ENCODE results near the gene DPAGT1. TPM values are rescaled to one million over a fixed set of nuclear protein-coding genes. Genes with fewer than 3 reads are reported as not detected.
"Not testable (repeated sequence)": the region's sequence is repeated elsewhere in the genome, so short reads cannot be mapped to it uniquely, and the experiment has no call there.

DPAGT1 gene
- total and polyA plus RNA-seq, 3 donors from 2014 or later = 24.6 to 35.5 (median 29.4) TPM

DNA sequence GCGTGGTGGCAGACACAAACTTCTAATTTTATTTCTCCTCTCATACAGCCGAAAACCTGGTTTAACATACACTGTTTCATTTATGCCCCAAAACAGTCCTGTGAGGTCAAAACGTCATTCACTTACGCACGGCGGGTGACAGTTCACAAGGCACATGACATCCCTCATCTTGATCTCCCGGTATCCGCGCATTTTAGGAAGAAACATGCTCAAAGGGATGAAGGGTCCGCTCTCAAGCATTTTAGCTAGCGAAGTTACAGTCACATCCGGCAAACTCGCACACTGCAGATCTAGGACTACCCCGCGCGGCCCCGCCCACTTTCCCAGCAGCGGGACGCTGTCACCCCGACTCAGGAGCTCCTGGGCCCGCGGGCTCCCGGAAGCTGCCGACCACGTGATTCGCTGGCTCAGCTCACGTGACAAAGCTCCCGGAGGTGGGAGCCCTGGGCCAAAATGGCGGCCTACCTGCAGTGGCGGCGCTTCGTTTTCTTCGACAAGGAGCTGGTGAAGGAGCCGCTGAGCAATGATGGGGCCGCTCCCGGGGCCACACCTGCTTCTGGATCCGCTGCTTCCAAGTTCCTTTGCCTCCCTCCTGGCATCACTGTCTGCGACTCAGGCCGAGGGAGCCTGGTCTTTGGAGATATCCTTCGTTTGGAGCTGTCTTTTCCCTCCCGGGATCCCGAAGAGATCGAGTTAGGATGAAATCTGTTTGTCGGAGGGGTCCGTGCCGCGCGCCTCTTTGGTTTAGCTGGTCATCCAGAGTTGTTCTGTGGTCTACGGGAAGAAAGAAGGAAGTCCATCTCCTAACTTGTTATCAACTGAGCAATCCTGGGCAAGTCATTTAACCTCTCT is 34.1 kb downstream of the DPAGT1 start, which contains the start of gene VPS11:
TSS of gene VPS11 (plus strand) at position 448 of the 852 bp plus-strand sequence. CDS start at position 454, 6 bp downstream.
- 0 to 1% methylated on average over 27 to 49 of the region's 49 CpGs for WGBS, 2 donors
- TF ChIP-seq, protein P1, sequence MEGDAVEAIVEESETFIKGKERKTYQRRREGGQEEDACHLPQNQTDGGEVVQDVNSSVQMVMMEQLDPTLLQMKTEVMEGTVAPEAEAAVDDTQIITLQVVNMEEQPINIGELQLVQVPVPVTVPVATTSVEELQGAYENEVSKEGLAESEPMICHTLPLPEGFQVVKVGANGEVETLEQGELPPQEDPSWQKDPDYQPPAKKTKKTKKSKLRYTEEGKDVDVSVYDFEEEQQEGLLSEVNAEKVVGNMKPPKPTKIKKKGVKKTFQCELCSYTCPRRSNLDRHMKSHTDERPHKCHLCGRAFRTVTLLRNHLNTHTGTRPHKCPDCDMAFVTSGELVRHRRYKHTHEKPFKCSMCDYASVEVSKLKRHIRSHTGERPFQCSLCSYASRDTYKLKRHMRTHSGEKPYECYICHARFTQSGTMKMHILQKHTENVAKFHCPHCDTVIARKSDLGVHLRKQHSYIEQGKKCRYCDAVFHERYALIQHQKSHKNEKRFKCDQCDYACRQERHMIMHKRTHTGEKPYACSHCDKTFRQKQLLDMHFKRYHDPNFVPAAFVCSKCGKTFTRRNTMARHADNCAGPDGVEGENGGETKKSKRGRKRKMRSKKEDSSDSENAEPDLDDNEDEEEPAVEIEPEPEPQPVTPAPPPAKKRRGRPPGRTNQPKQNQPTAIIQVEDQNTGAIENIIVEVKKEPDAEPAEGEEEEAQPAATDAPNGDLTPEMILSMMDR (IDR thresholded peaks at IDR 0.05) = peak in 1 of 3 experiments; percentile 9
- no peak for TF ChIP-seq POLR2A (IDR thresholded peaks at IDR 0.05)
- H3K9me3 ChIP-seq = no peaks in the 10 kb centered on the region
- no peaks in the 10 kb centered on the region for H3K27me3 ChIP-seq
- DNase-seq = peak; percentile 98
- intact Hi-C loops (cut with DNase I; ENCODE audit: low total_unique reads) = no loop called here
- H3K27ac ChIP-seq = peak within 1 kb of the TSS; percentile 76 to 84
- peak within 1 kb of the TSS; percentile 80 to 81 for H3K4me3 ChIP-seq
- peaks cover 10% of the 10 kb centered on the region for H3K4me1 ChIP-seq
- H3K36me3 ChIP-seq (ENCODE audit: low read depth, missing control alignments) = no peaks in the 10 kb centered on the region

DNA sequence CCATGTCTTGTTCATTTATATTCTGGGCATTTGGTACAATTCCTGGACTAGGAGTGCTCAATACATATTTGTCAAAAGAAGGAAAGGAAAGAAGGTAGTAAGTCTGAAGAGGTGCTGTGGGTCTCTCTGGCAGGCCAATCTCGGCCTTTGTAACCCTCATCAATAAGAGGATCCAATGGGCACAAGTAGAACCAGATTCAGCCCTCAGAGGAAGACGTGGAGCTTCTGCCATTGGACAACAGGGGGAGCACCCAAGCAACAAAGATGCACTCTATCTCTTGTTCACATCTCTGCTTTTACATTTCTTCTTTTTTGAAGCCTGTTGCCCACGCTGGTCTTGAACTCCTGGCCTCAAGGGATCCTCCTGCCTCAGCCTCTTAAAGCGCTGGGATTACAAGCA is 36.3 kb downstream of the DPAGT1 start:
- intact Hi-C loops (cut with DNase I; ENCODE audit: low total_unique reads) = no loop called here
- 77 to 79% methylated on average over 4 of the region's 4 CpGs for WGBS, 2 donors
- peak; percentile 43 for DNase-seq
- no peaks in the 10 kb centered on the region for H3K36me3 ChIP-seq (ENCODE audit: low read depth, missing control alignments)
- H3K27me3 ChIP-seq = no peaks in the 10 kb centered on the region
- no peak for TF ChIP-seq POLR2A (IDR thresholded peaks at IDR 0.05)
- TF ChIP-seq, protein P1 (IDR thresholded peaks at IDR 0.05) = peak in 1 of 3 experiments; percentile 20
- H3K4me3 ChIP-seq = no peak overlapping the region
- peaks cover 10% of the 10 kb centered on the region for H3K4me1 ChIP-seq
- no peaks in the 10 kb centered on the region for H3K9me3 ChIP-seq
- H3K27ac ChIP-seq = no peak overlapping the region

DNA sequence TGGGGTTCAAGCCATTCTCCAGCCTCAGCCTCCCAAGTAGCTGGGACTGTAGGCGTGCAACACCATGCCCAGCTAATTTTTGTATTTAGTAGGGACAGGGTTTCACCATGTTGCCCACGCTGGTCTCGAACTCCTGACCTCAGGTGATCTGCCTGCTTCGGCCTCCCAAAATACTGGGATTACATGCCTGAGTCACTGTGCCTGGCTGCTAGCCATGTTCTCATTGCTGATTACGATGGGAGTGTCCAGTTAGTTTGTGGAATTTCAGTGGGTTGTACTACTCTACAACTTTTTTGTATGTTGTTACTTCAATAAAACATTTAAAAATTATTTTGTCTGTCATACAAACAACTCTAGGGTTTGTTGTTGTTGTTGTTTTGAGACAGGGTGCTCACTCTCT is 38.9 kb downstream of the DPAGT1 start:
- Histone ChIP-seq H3K27ac (no peak overlapping the region), H3K36me3 (ENCODE audit: low read depth, missing control alignments) (no peaks in the 10 kb centered on the region), H3K27me3 (no peaks in the 10 kb centered on the region), H3K9me3 (no peaks in the 10 kb centered on the region), H3K4me3 (no peak overlapping the region), H3K4me1 (peaks cover 11% of the 10 kb centered on the region)
- 53 to 60% methylated on average over 5 of the region's 5 CpGs for WGBS, 2 donors
- intact Hi-C loops (cut with DNase I; ENCODE audit: low total_unique reads) = no loop called here
- TF ChIP-seq, protein P1 (IDR thresholded peaks at IDR 0.05) = no peak
- no peak for TF ChIP-seq POLR2A (IDR thresholded peaks at IDR 0.05)
- DNase-seq = peak; percentile 60

DNA sequence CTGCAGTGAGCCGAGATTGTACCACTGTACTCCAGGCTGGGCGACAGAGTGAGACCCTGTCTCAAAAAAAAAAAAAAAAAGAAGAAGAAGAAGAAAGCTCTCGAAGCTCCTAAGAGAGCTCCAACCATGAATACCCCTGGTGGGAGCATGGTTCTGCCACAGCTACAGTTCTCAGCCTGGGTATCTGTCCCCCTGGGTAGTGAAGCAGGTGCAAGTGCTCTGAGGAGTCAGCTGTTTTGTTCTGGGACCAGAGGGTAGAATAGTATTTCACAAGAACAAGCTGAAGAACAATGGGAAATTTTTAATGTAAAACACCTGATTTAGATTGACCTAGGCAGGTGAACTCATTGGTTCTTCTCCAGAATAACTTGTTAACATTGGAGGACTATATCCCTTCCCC is 40.4 kb downstream of the DPAGT1 start:
- Histone ChIP-seq H3K36me3 (ENCODE audit: low read depth, missing control alignments) (no peaks in the 10 kb centered on the region), H3K4me3 (no peak overlapping the region), H3K27me3 (no peaks in the 10 kb centered on the region), H3K9me3 (no peaks in the 10 kb centered on the region), H3K4me1 (peaks cover 12% of the 10 kb centered on the region), H3K27ac (no peak overlapping the region)
- TF ChIP-seq, protein P1 (IDR thresholded peaks at IDR 0.05) = no peak
- 91 to 92% methylated on average over 3 of the region's 3 CpGs for WGBS, 2 donors
- intact Hi-C loops (cut with DNase I; ENCODE audit: low total_unique reads) = no loop called here
- DNase-seq = no peak

DNA sequence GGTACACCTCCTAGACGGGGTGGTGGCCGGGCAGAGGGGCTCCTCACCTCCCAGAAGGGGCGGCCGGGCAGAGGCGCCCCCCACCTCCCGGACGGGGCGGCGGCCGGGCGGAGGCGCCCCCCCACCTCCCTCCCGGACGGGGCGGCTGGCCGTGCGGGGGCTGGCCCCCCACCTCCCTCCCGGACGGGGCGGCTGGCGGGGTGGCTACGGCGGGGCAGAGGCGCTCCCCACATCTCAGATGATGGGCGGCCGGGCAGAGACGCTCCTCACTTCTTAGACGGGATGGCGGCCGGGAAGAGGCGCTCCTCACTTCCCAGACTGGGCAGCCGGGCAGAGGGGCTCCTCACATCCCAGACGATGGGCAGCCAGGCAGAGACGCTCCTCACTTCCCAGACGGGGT is 42.5 kb downstream of the DPAGT1 start:
- intact Hi-C loops (cut with DNase I; ENCODE audit: low total_unique reads) = loop anchor here (5.0 kb wide), 1 partner anchor 38 kb away; a partner anchor contains a TSS
- 93% methylated on average over 26 of the region's 35 CpGs; no CpG with 5 or more reads in 1 of the 2 donors for WGBS, 2 donors
- DNase-seq = not testable (repeated sequence)

More for the DNA sequence above, 42.5 kb downstream of the DPAGT1 start:
- H3K36me3 ChIP-seq (ENCODE audit: low read depth, missing control alignments); H3K27ac ChIP-seq; H3K4me3 ChIP-seq; H3K9me3 ChIP-seq; H3K27me3 ChIP-seq: not testable (repeated sequence)
- H3K4me1 ChIP-seq = peaks cover 16% of the 10 kb centered on the region
